Right renal cortex interstitium (tissue), 3 donors: ENCODE results near the gene CDKAL1. TPM values are rescaled to one million over a fixed set of nuclear protein-coding genes. Genes with fewer than 3 reads are reported as not detected.

Experiments
- DNase-seq, 3 donors: peaks; one replicate each; pipeline ENCODE4 v3.0.0-alpha.2; 2013; ENCODE audit warnings: low read depth in 3 of 3, low spot score in 2 of 3
- polyA plus RNA-seq, 3 donors: library from polyadenylated mRNA; unstranded; fragments of 120-200 nt; gene quantifications; one replicate each; pipeline ENCODE4 v1.2.1, GENCODE V29; 2013; ENCODE audit not compliant: insufficient read length in 3 of 3

CDKAL1 gene
- polyA plus RNA-seq, 3 donors: 18.4 to 19.6 (median 19.6) TPM

DNA sequence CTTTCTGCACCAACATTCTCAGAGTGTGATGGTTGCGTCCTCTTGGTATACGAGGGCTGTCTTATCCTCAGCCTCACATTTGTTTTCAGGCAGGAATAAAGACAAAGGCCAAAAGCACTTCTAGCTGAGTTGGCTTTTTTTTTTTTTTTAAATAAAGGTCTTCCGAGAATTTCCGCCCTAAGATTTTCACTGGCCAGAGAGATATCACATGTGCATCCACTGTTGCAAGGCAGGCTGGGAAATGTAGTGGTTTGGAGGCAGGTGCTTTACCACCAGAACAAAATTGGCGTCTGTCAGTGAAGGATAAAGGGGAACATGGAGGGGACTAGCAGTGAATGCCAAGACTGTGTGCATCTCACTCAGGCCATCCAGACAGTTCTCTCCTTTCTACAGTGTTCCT lies 724.4 kb downstream of the CDKAL1 start:
- no peak for DNase-seq

DNA sequence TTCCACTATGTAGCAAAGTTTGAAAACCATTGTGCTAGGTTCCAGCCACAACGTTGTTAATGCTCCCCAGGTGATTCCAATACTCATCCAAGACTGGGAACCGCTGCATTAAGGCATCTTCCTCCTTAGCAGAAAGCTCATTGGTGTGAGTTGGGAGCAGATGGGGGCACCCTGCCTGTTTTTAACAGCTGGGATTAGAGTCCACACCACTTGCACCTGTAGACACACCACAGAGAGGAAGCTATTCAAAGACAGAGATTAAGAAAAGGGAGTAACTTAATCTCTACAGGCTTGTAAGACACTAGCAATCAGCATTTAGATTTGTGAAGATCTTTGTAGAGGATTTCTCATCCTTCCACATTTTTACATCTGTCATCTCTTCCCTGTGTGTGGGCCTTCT lies 725.4 kb downstream of the CDKAL1 start:
- DNase-seq: no peak

DNA sequence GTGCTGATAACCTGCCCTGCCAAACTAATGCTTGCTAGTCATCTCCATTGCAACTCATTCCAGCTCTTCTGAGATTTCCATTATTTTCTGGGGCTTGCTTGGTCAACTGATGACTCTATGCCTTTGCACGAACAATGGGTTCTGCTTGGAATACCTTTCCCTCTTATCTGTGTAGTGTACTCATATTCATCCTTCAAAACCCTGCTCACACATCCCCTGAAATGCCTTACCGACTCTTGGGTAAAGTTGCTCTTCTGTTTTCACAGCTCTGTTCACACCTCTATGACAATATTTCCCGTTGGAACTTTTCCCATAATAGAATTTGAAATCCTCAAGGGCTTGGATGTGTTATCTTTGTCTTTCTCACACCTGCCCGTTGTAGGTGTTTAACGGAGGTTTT lies 728.2 kb downstream of the CDKAL1 start:
- no peak for DNase-seq

DNA sequence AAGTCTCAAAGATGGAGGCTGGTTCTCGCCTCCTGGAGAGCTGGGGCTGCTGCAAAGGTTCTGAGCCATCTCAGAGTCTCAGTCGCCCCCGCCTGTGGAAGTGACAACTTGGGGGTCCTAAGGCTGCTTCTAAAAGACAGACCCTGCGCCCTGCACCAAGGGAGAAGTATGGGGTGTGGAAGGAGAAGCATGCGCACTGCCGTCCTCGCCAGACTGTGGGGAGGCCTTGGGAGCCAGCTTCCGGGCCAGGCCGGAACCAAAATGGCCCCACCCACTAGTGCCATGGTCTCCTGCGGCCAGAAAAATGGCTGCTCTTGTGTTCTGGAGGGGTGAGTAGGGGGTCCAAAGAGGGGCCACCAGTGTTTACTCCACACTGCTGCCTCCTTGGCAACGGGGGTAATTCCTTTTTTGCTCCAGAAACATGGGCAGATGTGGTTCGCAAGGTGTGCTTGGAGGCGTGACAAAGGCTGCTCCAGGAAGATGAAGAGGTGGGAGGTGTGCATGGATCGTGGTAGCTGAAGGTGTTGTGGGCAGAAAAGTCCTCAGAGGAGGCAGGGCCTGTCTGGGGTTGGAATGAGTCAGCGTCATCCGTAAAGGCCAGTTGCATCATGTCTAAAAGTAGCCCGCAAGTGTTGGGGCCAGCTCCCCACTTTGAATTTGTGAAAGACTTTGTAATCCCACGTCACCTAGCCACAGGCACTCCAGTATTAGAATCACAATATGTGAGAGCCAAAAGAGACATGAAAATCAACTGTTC lies 729.5 kb downstream of the CDKAL1 start:
- DNase-seq: no peak

DNA sequence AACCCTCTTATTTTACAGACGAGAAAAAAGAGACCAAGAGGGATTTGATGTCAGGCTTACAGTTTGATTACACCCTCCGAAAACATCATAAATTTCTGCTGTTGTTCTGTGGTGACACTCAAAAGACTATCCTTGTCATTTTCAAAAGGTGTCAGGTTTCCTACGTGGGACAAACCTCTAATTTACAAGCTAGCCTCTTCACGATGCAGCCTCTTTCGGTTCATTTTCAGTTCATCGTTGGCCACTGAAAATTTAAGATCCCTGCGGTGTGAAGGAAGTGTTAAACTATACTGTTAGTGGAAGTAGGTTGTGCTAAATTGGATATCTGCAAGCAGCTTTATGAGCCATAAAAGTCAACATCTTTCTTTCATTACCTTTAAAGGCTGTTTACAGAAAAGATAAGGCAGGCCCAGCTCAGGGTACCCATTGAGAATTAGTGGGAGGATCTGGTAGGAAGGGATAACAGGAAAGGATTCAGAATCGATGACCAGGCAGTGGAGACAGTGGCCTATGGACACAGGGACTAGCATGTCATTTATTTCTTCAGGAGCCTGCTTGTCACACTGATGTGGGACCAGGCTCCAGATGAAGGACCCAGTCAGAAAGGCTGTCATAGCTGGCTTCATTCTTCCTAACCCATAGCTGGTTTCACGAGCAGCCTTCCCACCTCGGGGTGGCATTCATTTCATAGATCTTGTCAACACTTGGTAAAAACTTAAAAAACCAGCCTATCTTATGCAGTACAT lies 730.2 kb downstream of the CDKAL1 start:
- peak in 1 of 3 donors; percentile 68 for DNase-seq

DNA sequence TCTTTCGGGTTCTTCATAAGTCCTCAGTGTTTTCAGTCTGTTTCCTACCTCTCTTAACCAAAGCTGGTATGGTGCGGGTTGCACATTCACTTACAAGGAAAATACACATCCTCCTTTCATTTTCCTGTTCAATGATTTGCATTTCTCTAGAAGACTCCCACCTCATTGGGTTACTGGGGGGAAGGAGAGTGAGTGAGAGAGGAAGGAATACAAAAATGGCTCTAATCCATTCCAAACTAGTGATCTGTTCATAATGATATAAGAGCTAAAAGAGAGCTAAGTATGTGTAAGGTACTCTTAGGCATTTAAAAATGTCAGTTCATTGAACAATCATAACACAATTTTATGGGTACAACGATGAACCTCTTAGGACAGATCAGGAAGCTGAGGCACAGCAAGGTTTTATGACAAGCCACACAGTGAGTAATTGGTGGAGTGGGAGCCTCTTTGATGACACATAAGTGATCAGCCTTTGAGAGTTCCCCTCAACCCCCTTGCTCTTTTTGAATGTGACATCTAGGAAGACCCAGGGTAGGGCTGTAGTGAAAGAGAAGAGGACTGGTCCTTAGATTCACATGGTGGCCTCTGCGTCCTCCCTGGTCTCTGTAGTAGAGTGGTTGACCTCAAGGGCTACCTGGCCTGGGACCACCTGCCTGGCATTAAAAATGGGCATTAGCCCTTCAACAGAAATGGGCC lies 730.9 kb downstream of the CDKAL1 start:
- DNase-seq: no peak

DNA sequence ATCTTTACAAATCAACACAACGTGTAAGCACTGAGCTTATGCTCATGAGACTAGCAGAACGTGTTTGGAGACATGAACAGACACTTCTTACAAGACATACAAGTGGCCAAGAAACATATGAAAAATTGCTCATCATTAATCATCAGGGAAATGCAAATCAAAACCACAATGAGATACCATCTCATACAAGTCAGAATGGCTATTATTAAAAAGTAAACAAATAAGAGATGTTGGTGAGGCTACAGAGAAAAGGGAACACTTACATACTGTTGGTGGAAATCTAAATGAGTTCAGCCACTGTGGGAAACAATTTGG lies 731.4 kb downstream of the CDKAL1 start:
- DNase-seq: no peak

DNA sequence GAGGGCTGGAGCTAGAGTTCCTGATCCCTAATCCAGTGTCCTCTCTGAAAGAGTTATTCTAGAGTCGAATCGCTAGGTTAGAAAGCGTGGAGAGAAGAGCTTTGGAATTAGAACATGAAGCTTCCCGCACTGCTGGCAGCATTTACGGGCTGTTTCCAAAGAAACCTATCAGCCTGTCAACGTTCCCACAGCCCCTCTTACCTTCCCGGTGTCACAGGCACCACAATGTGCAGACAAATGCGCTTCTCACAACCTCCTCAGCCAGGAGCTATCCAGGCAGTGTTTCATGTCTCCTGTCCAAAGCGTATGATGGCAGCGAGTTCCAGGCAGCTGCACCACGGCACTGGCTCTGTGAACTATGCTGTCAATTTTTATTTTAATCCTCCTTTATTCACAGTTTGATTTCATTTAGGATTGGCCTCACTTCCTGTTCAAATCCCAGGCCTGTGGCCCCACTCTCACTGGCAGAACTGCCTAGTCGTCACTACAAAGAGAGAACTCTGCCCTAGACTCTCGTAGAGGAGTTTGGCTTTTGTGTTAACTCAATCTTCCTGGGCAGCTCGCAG lies 736.5 kb downstream of the CDKAL1 start:
- no peak for DNase-seq

DNA sequence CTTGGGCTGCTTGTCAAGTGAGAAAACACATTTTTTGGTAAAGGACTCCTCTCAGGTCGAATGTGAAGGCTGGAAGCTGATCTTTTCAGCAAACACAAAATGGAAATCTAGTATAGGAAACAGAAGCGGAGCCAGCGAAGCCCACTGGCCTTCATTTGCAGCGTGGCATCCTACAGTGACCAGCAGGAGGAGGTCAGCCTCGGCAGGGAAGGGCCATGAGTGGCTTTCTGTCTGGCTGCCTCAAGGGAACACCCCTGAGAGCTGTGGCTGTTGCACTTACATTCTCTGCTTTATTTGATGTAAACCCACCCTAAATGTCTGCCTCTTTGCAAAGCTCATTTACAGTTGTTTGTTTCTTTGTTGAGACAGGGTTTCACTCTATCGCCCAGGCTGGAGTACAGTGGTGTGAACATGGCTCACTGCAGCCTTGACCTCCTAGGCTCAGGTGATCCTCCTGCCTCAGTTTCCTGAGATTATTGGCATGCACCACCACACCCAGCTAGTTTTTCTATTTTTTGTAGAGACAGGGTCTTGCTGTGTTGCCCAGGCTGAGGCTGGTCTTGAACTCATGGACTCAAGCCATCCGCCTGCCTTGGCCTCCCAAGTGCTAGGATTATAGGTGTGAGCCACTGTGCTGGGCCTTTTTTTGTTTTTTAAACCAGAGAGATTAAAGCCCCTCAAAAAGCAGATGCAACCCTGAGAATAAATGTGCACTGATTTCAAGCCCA lies 737.3 kb downstream of the CDKAL1 start:
- no peak for DNase-seq

DNA sequence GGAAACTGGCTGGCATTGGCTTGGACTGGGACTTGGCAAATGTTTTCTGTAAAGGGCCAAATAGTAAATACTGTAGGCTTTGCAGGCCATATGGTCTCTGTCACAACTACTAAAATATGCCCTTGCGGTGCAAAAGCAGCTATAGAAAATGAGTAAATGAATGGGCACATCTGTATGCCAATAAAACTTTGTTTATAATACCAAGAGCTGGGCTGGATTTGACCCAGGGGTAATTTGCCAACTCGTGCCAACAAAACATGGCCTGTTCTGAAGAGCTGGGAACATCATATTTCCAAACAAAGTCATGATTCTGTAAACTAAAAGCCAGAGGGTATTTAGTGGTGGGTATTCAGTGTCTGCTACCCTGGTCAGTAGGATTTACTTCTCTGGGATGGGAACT lies 739.2 kb downstream of the CDKAL1 start:
- DNase-seq: no peak

DNA sequence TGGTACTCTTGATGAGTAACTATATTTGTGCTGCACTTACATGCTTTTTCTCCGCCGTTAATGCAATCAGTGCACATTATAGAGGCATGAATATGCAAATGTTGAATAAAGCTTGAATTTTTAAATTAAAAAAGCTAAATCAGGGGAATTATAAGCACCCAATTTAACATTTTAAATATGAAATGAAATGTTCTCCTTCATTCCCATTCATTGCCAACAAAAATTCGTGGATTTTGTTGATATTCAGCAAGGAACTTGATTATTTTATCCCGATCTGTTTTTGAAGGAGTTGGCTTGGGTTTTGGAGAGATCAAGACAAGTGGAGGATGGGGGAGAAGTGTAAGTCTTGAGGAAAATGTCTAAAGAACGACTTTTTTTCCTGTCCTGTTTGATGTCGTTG lies 740.6 kb downstream of the CDKAL1 start:
- no peak for DNase-seq

DNA sequence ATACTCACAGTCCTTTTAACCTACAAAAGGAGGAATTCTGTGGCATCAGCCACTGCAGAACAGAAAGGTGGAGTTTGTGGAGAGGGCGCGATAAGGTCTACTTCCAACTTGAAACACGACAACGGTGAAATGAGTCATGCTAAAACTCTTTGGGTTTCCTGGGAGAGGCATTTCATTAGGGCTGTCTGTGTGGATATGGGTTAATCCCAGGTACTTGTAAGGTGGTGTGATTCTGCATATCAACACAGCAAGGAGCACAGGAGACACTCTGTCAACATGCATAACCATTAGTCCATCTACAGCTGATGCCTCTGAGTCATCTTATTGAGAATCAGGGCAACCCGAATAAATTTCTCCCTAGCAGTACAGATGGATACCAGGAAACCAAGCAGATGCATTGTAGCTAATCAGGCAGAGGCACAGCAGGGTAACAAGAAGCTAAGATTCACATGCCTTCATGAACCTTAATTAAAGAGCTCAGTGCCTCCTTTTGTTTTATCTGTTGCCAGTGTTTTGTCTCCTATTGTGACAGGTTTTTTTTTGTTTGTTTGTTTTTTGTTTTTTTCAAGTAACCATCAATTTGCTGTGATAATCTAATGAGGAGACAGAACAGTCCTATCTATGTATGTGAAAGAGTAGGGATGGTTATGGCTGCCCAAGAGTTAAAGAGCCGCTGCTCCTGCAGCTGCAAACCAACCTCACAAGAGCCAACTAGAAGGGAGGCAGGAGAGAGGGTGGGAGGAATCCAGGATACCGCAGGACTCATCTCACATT lies 743.5 kb downstream of the CDKAL1 start:
- no peak for DNase-seq

DNA sequence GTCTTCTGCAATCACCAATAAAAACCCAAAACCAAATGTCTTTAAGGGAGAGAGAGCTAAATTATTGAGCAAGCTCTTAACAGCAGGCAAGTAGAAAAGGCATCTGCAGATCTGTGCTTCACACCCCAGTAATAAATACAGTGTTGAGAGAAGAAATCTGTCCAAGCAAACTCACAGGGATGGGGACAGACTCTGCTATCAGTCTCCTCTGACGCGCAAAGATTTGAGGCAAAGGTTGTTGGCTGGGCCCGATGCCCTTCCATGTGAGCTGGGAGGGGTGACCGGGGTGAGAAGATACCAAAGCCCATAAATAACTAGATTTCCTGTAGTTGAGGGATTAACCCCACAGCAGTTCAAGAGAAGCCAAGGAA lies 744.1 kb downstream of the CDKAL1 start:
- DNase-seq: no peak

DNA sequence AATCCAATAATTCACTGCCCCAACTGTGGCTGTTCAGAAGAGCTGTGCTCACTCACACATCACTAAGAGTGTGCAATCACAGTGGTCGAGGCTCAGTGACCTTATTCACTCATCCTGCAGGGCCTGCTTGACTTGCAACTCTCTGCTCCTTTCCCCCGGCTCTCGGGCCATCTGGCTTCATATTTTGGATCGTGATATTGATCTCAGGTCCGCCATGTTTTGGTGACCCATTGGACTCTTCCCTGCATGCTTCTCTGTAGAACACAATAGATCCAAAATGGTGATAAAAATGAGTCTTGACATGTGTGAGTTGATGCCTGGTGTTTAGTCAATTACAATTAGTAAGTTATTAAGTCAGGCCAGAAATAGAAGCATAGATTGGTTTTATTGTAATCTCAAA lies 745.4 kb downstream of the CDKAL1 start:
- DNase-seq: no peak

DNA sequence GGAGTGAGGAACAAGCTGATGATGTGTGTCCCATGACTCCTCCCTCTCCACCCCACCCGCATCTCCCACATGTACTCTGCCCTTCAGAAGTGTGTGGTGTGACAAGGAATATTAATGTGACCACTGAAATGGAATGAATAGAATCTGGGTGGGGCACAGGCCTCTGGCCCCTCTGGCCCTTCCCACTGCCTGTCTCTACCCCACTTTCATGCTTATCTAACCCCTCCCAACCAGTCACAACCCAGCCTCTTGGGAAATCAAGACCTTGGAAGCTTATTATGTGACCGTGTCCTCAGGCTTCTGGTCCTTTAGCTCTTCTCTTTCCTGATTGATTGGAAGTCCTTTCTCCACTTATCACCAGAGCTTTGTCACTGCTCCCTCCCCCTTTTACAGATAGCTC lies 747.1 kb downstream of the CDKAL1 start:
- DNase-seq: no peak

Other genes with a start within 250 kb of the CDKAL1 start
- 10 to 100 TPM; 17.7 to 19.0 (median 17.9) TPM for gene E2F3, start 132.6 kb upstream of the CDKAL1 start, polyA plus RNA-seq